ENCODE data around the gene PKNOX2.

GRCh38 chr11:125270106-125270505 is 105.6 kb downstream of the PKNOX2 start:
- TF ChIP-seq, protein P1, sequence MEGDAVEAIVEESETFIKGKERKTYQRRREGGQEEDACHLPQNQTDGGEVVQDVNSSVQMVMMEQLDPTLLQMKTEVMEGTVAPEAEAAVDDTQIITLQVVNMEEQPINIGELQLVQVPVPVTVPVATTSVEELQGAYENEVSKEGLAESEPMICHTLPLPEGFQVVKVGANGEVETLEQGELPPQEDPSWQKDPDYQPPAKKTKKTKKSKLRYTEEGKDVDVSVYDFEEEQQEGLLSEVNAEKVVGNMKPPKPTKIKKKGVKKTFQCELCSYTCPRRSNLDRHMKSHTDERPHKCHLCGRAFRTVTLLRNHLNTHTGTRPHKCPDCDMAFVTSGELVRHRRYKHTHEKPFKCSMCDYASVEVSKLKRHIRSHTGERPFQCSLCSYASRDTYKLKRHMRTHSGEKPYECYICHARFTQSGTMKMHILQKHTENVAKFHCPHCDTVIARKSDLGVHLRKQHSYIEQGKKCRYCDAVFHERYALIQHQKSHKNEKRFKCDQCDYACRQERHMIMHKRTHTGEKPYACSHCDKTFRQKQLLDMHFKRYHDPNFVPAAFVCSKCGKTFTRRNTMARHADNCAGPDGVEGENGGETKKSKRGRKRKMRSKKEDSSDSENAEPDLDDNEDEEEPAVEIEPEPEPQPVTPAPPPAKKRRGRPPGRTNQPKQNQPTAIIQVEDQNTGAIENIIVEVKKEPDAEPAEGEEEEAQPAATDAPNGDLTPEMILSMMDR (conservative IDR thresholded peaks at IDR 0.05 in 1 of 2, IDR thresholded peaks at IDR 0.05 in 1 of 2; ENCODE audit: extremely low read depth in 1 of 2, insufficient read depth in 1 of 2, low read depth in 1 of 2, low read length in 2 of 2): no peak
- TF ChIP-seq EZH2 (IDR thresholded peaks at IDR 0.05; ENCODE audit: borderline replicate concordance, low read length): no peak
